NCI-H2107 (cell line): ENCODE results near the gene CAPN1.
"Not testable (repeated sequence)": the region's sequence is repeated elsewhere in the genome, so short reads cannot be mapped to it uniquely, and the experiment has no call there.

ENCODE experiments used
- DNase-seq: peaks from one replicate; lab custom pipeline; 2025; lab: John Stamatoyannopoulos, UW

CAPN1 gene

DNA sequence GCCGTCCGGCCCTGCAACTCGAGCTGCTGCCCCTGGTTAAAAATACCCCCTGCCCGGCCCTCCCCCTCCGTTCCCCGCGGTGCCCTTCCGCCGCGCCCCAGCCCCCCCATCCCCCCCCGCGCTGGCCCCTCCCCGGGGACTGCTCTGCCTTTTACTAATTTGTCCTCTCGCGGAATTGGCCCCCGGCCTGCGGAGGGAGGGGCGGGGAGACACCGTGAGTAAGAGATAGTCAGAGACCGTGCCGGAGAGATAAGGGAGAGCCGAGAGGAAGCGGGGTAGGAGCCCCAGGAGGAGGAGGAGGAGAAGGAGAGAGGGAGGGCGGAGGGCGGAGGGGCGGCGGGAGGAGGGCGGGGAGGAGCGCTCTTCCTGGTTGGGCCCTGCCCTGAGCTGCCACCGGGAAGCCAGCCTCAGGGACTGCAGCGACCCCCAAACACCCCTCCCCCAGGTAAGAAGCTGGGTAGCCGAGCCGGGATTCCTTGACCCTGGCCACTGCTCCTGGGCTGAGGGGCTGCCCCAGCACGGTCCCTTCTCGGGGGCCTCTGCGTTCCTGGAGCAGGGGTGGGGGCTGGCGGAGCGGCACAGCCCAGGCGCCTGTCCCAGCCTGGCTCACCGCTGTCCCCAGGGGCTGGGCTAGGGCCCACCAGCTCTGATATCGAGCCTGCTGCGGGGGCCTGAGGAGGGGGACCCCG, at the start of gene CAPN1:
Gene CAPN1 (plus strand): TSS at position 360 of the 689 bp plus-strand sequence. CDS start 774 bp downstream, outside the sequence.
- DNase-seq: no peak

DNA sequence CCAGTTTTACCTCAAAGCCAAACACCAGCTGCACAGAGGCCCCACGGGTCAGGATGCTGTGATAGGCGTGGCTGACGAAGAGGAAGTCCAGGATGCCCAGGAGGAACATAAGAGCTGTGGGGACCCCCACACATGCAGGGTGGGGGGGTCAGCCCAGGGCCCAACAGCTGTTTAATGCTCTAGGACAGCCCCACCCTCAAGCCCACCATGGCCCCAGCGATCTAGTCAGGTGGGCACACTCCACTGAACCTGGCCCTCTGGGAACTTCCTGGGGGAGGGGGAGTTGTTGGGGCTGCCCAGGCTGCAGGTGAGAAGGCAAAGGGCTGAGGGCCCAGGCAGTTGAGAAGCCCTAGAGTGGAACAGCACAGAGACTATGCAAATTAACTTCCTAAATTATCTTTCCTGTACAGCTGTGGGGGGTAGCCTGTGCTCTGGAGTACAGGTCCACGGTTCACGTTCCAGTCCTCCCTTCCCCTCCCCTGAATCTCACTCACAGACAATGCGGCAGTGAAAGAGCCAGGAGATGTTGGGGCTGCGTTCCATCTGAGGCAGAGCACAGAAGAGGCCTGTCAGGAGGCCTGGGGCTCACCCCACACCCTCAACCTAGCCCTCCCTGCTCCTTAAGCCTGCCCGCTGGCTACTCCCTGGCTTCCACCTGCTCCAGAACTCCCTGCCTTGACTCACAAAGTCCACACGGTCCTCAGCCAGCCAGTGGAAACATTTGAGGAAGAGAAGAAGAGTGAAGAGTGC, 49.3 kb upstream of the CAPN1 start:
- no peak for DNase-seq

GRCh38 chr11:65132988-65133700, 48.6 kb upstream of the CAPN1 start:
- no peak for DNase-seq

DNA sequence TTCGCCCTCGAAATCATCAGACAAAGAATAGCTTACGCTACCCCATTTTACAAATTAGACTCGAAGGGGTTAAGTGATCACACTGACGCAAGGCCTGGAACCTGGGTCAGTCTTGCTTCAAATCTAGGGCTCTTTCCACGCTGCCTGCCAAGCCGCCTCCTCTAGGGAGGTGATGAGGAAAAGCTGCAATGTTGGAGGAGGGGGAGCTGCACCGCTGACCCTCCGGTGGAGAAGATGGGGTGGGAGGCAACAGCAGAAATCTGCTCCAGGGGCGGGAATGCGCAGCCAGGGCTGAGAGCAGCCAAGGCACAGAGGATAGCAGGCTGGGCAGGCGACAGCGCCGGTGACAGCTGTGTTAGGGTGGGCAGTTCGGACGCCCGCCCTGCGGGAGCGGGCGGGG, 48.0 kb upstream of the CAPN1 start:
- DNase-seq: no peak

GRCh38 chr11:65134240-65134951, 47.3 kb upstream of the CAPN1 start, which contains the start of gene SYVN1:
Gene SYVN1 (minus strand): TSS chr11:65134519. CDS start chr11:65133601, 918 bp downstream.
- DNase-seq: peak; percentile 69

GRCh38 chr11:65134952-65135632, 46.6 kb upstream of the CAPN1 start:
- peak; percentile 79 for DNase-seq

- no peak for DNase-seq
These were observed 46.0 kb upstream of the CAPN1 start for GRCh38 chr11:65135633-65136145.

- no peak for DNase-seq
These were observed 45.1 kb upstream of the CAPN1 start for GRCh38 chr11:65136515-65137096.

GRCh38 chr11:65141896-65142494, 39.7 kb upstream of the CAPN1 start:
- DNase-seq: no peak

GRCh38 chr11:65147352-65148075, 34.2 kb upstream of the CAPN1 start:
- no peak for DNase-seq

DNA sequence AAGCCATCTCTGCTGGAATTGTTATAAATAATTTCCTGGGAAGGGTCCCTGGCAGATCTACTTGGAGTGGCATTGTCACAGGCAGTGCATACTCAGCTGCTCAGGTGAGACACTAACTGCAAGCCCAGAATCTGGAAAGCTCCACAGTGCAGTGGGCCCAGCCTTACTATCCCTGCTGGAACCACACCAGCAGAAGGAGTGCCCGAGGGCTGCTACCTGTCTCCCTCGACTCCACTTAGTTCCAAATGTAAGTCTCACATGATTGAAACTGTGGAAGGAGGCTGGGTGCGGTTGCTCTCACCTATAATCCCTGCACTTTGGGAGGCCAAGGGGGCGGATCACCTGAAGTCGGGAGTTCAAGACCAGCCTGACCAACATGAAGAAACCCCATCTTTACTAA, 33.1 kb upstream of the CAPN1 start:
- no peak for DNase-seq

- not testable (repeated sequence) for DNase-seq
These were observed 31.6 kb upstream of the CAPN1 start for GRCh38 chr11:65150131-65150508.

DNA sequence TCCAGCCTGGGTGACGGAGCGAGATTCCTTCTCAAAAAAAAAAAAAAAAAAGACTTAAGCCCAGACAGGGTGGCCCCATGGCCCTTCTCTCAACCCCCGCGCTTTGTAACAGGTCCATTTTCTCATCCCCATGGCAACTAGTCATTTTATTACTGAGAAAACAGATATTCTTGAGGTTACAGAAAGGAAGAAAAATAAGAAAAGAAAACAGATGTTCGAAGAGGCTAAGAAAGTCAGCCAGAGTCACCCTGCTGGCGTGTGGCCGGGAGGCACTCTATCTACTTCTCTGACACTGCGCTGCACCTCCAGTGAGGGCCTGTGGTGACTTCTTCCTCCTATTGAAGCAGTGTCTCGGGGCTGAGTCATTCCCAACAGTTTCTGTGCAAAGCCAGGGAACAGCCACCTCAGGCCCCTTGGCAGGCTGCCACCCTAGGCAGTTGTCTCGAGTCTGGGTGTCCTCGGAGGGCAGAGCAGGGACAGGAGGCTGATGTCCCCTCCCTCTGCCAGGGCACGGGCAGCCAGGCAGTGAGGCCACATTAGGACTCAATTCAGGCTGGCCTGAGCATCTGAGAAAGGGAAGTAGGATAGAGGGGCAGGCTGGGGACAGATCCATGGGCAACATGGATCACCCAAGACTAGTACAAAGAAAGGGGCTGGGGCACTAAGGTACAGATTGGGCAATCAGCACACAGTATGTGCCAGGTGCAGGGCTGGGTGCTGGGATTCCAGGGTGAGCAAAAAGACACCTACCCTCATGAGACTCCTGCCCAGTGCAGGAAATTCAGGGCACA, 31.0 kb upstream of the CAPN1 start:
- peak; percentile 61 for DNase-seq

DNA sequence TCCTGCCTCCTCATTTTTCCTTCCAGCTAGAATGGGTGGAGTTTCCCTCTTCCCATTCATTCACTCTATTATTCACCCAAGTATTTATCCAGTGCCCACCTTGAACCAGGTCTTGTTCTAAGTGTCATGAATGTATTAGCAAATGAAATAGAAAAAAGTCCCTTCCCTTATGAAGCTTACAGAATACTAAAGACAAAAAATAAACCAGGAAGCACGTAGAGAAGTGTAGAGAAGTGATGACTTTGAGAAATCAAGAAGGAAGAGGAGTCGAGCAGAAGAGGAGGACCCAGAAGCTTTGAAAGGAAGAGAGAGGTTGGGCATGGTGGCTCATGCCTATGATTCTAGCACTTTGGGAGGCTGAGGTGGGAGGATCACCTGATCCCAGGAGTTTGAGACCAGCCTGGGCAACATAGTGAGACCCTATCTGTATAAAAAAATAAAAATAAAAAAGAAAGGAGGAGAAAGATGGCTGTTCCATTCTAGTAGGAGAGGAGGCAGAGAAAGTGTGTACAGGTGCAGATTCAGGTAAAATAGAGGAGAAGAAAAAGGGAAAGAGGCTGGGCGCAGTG, 30.3 kb upstream of the CAPN1 start:
- DNase-seq: no peak

DNA sequence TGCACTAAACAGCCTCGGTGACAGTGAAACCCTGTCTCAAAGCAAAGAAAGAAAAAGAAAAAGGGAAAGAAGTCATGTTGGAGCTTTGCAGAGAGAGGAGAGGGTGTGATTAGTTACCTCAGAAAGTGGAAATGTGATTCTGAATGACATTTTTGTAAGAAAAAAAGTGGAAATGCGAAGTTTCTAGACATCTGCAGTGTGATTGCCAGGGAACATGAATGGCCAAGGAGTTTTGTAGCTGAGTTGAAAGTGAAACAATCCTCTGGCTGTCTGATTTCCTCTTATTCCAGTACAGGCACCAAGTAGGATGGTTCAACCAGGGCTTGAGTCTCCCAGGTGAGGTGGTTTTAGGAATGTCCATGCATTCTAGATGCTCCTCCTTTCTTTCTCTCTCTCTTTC, 29.6 kb upstream of the CAPN1 start:
- DNase-seq: no peak

- DNase-seq: no peak
These were observed 25.5 kb upstream of the CAPN1 start for GRCh38 chr11:65156256-65156655.

- DNase-seq: no peak
These were observed 24.8 kb upstream of the CAPN1 start for GRCh38 chr11:65156926-65157325.

DNA sequence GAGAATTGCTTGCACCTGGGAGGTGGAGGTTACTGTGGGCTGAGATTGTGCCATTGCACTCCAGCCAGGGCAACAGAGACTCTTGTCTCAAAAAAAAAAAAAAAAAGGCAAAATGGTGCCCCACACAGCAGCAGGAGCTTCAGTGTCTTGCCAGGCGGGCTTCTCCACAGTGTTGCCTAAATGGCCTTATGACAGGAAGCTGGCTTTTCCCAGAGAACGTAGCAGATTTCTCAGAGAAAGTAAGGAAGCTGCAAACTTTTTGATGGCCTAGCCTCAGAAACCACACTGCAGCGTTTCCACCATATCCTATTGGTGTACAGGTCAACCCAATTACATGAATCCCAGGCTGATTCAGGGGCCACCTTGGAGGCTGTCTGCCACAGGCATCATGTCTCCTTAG, 24.4 kb upstream of the CAPN1 start:
- no peak for DNase-seq

DNA sequence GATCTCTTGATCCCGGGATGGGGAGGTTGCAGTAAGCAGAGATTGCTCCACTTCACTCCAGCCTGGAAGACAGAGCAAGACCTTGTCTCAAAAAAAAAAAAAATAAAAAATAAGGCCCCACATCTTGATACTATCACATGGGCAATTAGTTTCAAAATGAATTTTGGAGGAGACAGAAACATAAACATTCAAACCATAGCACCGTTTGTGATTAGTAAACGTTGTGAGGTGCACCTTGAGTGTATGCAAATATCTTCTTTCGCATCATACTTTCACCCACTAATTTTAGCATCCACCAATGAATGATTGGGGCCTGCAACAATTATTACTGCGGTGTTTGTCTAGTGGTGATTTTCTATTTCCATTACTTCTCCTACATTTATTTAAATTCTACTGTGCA, 22.7 kb upstream of the CAPN1 start:
- DNase-seq: no peak
